GM19324 (cell line): ENCODE data around the gene MPL.

Experiments
- ATAC-seq: cut with Tn5 transposase; IDR thresholded peaks from one replicate; pipeline ENCODE4 v1.9.1; 2021; ENCODE audit warnings: mild to moderate bottlenecking, moderate library complexity; ENCODE audit not compliant: unreplicated experiment, low FRiP score

The MPL gene

GRCh38 chr1:43402089-43402865 lies 64.7 kb downstream of the MPL start:
- ATAC-seq = no peak
